WTC11 (cell line): ENCODE data around the gene ZNF358. TPM values are rescaled to one million over a fixed set of nuclear protein-coding genes. Genes with fewer than 3 reads are reported as not detected.

Experiments used
- ATAC-seq: fragments of 200-7000 bp; cut with Tn5 transposase; 2 replicates; pipeline ENCODE4 v1.10.0; 2021; ENCODE audit warnings: mild to moderate bottlenecking, moderate library complexity
- CTCF ChIA-PET: fragments of 300-600 bp; sonication (Branson Sonifier 250); formaldehyde crosslinking; loops from one replicate; lab custom pipeline; 2021; ENCODE audit warnings: antibody characterized with exemption; lab: Charles Lee
- POLR2A ChIA-PET: fragments of 350-600 bp; sonication (Branson Sonifier 250); formaldehyde crosslinking; loops from one replicate; lab custom pipeline; 2021; ENCODE audit warnings: antibody characterized with exemption; lab: Charles Lee
- DNase-seq: peaks from one replicate; pipeline ENCODE4 v3.0.0; 2021; ENCODE audit warnings: low spot score
- H3K27ac Mint-ChIP-seq: 2 replicates; pipeline ENCODE4 v1.8.0; 2021; ENCODE audit warnings: mixed read lengths
- H3K27me3 Mint-ChIP-seq: 2 replicates; pipeline ENCODE4 v1.8.0; 2021; ENCODE audit warnings: low read depth, mild to moderate bottlenecking, moderate library complexity, mixed read lengths
- H3K36me3 Mint-ChIP-seq: 2 replicates; pipeline ENCODE4 v1.8.0; 2021; ENCODE audit warnings: mixed read lengths
- H3K4me1 Mint-ChIP-seq: 2 replicates; pipeline ENCODE4 v1.8.0; 2022; ENCODE audit warnings: mixed read lengths
- H3K4me3 Mint-ChIP-seq: 2 replicates; pipeline ENCODE4 v1.8.0; 2021; ENCODE audit warnings: mild to moderate bottlenecking, moderate library complexity, mixed read lengths
- H3K9me3 Mint-ChIP-seq: 2 replicates; pipeline ENCODE4 v1.8.0; 2021; ENCODE audit warnings: mixed read lengths
- JAZF1 ChIP-seq: fragments of 250-450 bp; sonication (Bioruptor Pico); IDR thresholded peaks from 2 replicates; pipeline ENCODE4 v1.9.0; 2021; ENCODE audit warnings: moderate library complexity, mild to moderate bottlenecking, inconsistent platforms
- OVOL2 ChIP-seq: fragments of 250-450 bp; sonication (Bioruptor Pico); IDR thresholded peaks from 2 replicates; pipeline ENCODE4 v1.9.0; 2021; ENCODE audit warnings: mild to moderate bottlenecking, borderline replicate concordance
- total RNA-seq: library from RNA; stranded (reverse); gene quantifications from 3 replicates; pipeline ENCODE4 v1.2.3, GENCODE V29; 2021
- TF ChIP-seq, protein P1 (sequence below): sonication (generic); formaldehyde crosslinking; IDR thresholded peaks from 2 replicates; pipeline ENCODE4 v1.8.0; 2022; ENCODE audit warnings: mild to moderate bottlenecking, missing genetic modification reagents
- TF ChIP-seq, protein P2 (sequence below): sonication (generic); formaldehyde crosslinking; IDR thresholded peaks from 2 replicates; pipeline ENCODE4 v1.8.1; 2022; ENCODE audit warnings: mild to moderate bottlenecking, missing genetic modification reagents, moderate library complexity, borderline replicate concordance
- TF ChIP-seq, protein P3 (sequence below): sonication (generic); formaldehyde crosslinking; IDR thresholded peaks from 2 replicates; pipeline ENCODE4 v1.8.1; 2022; ENCODE audit warnings: mild to moderate bottlenecking, moderate library complexity, missing genetic modification reagents
- TF ChIP-seq, protein P4 (sequence below): fragments of 250-450 bp; sonication (Bioruptor Pico); IDR thresholded peaks from 2 replicates; pipeline ENCODE4 v1.9.0; 2021; ENCODE audit warnings: mild to moderate bottlenecking
- TF ChIP-seq, protein P5 (sequence below): sonication (generic); formaldehyde crosslinking; conservative IDR thresholded peaks from 2 replicates; pipeline ENCODE4 v1.8.1; 2023; ENCODE audit warnings: mild to moderate bottlenecking, low read depth, missing genetic modification reagents, moderate library complexity
- TF ChIP-seq, protein P6 (sequence below): sonication (generic); formaldehyde crosslinking; IDR thresholded peaks from 2 replicates; pipeline ENCODE4 v1.8.1; 2022; ENCODE audit warnings: low read depth, mild to moderate bottlenecking, moderate library complexity, missing genetic modification reagents, borderline replicate concordance
- TF ChIP-seq, protein P7 (sequence below): sonication (generic); formaldehyde crosslinking; IDR thresholded peaks from 2 replicates; pipeline ENCODE4 v1.8.1; 2023; ENCODE audit warnings: mild to moderate bottlenecking, missing genetic modification reagents, borderline replicate concordance
- TF ChIP-seq, protein P8 (sequence below): sonication (generic); formaldehyde crosslinking; IDR thresholded peaks from 2 replicates; pipeline ENCODE4 v1.8.0; 2022; ENCODE audit warnings: mild to moderate bottlenecking, missing genetic modification reagents
- TF ChIP-seq, protein P9 (sequence below): sonication (generic); formaldehyde crosslinking; IDR thresholded peaks from 2 replicates; pipeline ENCODE4 v1.8.1; 2023; ENCODE audit warnings: mild to moderate bottlenecking, missing genetic modification reagents

The ZNF358 gene
- total RNA-seq, 1 experiment from 2014 or later = 37.5 TPM

DNA sequence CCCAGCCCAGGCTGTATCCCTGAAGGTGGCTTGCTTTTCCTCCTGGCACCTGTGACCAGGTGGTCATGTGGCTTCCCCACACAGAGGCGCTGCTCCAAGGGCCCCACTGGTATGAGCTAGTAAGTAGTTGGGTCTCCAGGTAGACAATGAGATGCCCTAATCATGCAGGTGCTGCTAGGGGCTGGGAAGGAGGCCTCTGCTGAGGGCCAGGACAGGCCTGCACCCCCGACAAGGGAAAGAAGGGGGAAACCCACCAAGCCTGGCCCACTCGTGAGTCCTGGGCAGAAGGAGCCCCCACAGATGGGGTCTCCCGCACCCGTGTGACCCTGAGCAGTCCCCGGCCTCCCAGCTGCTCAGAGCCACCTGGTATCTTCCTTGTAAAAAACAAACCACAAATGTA is 40.2 kb upstream of the ZNF358 start:
- TF ChIP-seq JAZF1 (CRISPR knock-in tag) (no peak), OVOL2 (CRISPR knock-in tag) (no peak)
- TF ChIP-seq, protein P1, sequence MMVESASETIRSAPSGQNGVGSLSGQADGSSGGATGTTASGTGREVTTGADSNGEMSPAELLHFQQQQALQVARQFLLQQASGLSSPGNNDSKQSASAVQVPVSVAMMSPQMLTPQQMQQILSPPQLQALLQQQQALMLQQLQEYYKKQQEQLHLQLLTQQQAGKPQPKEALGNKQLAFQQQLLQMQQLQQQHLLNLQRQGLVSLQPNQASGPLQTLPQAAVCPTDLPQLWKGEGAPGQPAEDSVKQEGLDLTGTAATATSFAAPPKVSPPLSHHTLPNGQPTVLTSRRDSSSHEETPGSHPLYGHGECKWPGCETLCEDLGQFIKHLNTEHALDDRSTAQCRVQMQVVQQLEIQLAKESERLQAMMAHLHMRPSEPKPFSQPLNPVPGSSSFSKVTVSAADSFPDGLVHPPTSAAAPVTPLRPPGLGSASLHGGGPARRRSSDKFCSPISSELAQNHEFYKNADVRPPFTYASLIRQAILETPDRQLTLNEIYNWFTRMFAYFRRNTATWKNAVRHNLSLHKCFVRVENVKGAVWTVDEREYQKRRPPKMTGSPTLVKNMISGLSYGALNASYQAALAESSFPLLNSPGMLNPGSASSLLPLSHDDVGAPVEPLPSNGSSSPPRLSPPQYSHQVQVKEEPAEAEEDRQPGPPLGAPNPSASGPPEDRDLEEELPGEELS (CRISPR knock-in tag) = no peak
- TF ChIP-seq, protein P2, sequence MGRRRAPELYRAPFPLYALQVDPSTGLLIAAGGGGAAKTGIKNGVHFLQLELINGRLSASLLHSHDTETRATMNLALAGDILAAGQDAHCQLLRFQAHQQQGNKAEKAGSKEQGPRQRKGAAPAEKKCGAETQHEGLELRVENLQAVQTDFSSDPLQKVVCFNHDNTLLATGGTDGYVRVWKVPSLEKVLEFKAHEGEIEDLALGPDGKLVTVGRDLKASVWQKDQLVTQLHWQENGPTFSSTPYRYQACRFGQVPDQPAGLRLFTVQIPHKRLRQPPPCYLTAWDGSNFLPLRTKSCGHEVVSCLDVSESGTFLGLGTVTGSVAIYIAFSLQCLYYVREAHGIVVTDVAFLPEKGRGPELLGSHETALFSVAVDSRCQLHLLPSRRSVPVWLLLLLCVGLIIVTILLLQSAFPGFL (CRISPR knock-in tag) = no peak
- TF ChIP-seq, protein P3, sequence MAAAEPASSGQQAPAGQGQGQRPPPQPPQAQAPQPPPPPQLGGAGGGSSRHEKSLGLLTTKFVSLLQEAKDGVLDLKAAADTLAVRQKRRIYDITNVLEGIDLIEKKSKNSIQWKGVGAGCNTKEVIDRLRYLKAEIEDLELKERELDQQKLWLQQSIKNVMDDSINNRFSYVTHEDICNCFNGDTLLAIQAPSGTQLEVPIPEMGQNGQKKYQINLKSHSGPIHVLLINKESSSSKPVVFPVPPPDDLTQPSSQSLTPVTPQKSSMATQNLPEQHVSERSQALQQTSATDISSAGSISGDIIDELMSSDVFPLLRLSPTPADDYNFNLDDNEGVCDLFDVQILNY (CRISPR knock-in tag) = no peak
- TF ChIP-seq, protein P4, sequence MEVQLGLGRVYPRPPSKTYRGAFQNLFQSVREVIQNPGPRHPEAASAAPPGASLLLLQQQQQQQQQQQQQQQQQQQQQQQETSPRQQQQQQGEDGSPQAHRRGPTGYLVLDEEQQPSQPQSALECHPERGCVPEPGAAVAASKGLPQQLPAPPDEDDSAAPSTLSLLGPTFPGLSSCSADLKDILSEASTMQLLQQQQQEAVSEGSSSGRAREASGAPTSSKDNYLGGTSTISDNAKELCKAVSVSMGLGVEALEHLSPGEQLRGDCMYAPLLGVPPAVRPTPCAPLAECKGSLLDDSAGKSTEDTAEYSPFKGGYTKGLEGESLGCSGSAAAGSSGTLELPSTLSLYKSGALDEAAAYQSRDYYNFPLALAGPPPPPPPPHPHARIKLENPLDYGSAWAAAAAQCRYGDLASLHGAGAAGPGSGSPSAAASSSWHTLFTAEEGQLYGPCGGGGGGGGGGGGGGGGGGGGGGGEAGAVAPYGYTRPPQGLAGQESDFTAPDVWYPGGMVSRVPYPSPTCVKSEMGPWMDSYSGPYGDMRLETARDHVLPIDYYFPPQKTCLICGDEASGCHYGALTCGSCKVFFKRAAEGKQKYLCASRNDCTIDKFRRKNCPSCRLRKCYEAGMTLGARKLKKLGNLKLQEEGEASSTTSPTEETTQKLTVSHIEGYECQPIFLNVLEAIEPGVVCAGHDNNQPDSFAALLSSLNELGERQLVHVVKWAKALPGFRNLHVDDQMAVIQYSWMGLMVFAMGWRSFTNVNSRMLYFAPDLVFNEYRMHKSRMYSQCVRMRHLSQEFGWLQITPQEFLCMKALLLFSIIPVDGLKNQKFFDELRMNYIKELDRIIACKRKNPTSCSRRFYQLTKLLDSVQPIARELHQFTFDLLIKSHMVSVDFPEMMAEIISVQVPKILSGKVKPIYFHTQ = no peak
- no peaks in the 10 kb centered on the region for H3K9me3 Mint-ChIP-seq
- DNase-seq = no peak
- no peak overlapping the region for H3K27ac Mint-ChIP-seq
- H3K4me3 Mint-ChIP-seq = no peak overlapping the region
- POLR2A ChIA-PET = no interaction called here
- CTCF ChIA-PET = interaction anchor here (1.0 to 1.2 kb wide), 3 partner anchors 14 to 93 kb away, joined by 3 read pairs; a partner anchor contains a TSS
- H3K4me1 Mint-ChIP-seq = peaks cover 7% of the 10 kb centered on the region
- ATAC-seq = no peak
- H3K36me3 Mint-ChIP-seq = no peaks in the 10 kb centered on the region
- no peaks in the 10 kb centered on the region for H3K27me3 Mint-ChIP-seq

DNA sequence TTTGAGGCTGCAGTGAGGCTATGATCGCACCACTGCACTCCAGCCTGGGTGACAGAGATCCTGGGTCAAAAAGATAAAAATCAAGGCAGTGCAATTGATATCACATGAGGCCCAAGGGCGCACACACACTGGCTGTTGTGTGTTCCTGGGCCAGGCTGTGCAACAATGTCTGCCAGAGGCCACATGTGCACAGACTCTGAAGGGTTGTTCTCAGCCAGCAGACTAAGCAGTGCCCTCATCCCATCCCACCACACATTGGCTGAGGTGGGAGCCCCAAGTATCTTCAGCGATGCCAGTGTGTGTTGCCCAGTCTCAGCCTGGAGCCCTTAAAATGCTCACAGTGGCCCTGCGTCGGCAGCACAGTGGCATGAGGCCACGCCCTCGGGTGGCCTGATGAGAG is 39.7 kb upstream of the ZNF358 start:
- peaks cover 8% of the 10 kb centered on the region for H3K4me1 Mint-ChIP-seq
- POLR2A ChIA-PET = no interaction called here

More for the DNA sequence above, 39.7 kb upstream of the ZNF358 start:
- TF ChIP-seq, protein P5, sequence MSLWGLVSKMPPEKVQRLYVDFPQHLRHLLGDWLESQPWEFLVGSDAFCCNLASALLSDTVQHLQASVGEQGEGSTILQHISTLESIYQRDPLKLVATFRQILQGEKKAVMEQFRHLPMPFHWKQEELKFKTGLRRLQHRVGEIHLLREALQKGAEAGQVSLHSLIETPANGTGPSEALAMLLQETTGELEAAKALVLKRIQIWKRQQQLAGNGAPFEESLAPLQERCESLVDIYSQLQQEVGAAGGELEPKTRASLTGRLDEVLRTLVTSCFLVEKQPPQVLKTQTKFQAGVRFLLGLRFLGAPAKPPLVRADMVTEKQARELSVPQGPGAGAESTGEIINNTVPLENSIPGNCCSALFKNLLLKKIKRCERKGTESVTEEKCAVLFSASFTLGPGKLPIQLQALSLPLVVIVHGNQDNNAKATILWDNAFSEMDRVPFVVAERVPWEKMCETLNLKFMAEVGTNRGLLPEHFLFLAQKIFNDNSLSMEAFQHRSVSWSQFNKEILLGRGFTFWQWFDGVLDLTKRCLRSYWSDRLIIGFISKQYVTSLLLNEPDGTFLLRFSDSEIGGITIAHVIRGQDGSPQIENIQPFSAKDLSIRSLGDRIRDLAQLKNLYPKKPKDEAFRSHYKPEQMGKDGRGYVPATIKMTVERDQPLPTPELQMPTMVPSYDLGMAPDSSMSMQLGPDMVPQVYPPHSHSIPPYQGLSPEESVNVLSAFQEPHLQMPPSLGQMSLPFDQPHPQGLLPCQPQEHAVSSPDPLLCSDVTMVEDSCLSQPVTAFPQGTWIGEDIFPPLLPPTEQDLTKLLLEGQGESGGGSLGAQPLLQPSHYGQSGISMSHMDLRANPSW = no peak
- TF ChIP-seq, protein P6, sequence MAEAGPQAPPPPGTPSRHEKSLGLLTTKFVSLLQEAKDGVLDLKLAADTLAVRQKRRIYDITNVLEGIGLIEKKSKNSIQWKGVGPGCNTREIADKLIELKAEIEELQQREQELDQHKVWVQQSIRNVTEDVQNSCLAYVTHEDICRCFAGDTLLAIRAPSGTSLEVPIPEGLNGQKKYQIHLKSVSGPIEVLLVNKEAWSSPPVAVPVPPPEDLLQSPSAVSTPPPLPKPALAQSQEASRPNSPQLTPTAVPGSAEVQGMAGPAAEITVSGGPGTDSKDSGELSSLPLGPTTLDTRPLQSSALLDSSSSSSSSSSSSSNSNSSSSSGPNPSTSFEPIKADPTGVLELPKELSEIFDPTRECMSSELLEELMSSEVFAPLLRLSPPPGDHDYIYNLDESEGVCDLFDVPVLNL (CRISPR knock-in tag) = no peak
- TF ChIP-seq, protein P7, sequence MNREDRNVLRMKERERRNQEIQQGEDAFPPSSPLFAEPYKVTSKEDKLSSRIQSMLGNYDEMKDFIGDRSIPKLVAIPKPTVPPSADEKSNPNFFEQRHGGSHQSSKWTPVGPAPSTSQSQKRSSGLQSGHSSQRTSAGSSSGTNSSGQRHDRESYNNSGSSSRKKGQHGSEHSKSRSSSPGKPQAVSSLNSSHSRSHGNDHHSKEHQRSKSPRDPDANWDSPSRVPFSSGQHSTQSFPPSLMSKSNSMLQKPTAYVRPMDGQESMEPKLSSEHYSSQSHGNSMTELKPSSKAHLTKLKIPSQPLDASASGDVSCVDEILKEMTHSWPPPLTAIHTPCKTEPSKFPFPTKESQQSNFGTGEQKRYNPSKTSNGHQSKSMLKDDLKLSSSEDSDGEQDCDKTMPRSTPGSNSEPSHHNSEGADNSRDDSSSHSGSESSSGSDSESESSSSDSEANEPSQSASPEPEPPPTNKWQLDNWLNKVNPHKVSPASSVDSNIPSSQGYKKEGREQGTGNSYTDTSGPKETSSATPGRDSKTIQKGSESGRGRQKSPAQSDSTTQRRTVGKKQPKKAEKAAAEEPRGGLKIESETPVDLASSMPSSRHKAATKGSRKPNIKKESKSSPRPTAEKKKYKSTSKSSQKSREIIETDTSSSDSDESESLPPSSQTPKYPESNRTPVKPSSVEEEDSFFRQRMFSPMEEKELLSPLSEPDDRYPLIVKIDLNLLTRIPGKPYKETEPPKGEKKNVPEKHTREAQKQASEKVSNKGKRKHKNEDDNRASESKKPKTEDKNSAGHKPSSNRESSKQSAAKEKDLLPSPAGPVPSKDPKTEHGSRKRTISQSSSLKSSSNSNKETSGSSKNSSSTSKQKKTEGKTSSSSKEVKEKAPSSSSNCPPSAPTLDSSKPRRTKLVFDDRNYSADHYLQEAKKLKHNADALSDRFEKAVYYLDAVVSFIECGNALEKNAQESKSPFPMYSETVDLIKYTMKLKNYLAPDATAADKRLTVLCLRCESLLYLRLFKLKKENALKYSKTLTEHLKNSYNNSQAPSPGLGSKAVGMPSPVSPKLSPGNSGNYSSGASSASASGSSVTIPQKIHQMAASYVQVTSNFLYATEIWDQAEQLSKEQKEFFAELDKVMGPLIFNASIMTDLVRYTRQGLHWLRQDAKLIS (CRISPR knock-in tag) = no peak
- TF ChIP-seq, protein P8, sequence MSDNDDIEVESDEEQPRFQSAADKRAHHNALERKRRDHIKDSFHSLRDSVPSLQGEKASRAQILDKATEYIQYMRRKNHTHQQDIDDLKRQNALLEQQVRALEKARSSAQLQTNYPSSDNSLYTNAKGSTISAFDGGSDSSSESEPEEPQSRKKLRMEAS (CRISPR knock-in tag) = no peak
- TF ChIP-seq, protein P9, sequence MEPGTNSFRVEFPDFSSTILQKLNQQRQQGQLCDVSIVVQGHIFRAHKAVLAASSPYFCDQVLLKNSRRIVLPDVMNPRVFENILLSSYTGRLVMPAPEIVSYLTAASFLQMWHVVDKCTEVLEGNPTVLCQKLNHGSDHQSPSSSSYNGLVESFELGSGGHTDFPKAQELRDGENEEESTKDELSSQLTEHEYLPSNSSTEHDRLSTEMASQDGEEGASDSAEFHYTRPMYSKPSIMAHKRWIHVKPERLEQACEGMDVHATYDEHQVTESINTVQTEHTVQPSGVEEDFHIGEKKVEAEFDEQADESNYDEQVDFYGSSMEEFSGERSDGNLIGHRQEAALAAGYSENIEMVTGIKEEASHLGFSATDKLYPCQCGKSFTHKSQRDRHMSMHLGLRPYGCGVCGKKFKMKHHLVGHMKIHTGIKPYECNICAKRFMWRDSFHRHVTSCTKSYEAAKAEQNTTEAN (CRISPR knock-in tag) = no peak
- H3K9me3 Mint-ChIP-seq = no peaks in the 10 kb centered on the region
- CTCF ChIA-PET = interaction anchor here (0.5 to 1.2 kb wide), 4 partner anchors 14 to 219 kb away, joined by 3 to 5 read pairs (median 3); a partner anchor contains a TSS
- DNase-seq (no peak), ATAC-seq (no peak)
- H3K27me3 Mint-ChIP-seq = no peaks in the 10 kb centered on the region
- no peak overlapping the region for H3K4me3 Mint-ChIP-seq
- no peaks in the 10 kb centered on the region; the same call in 1 of the 2 replicates for H3K36me3 Mint-ChIP-seq
- H3K27ac Mint-ChIP-seq = no peak overlapping the region
